ELF-1 (cell line): ENCODE results near the gene FBXL14.
"Not testable (repeated sequence)": the region's sequence is repeated elsewhere in the genome, so short reads cannot be mapped to it uniquely, and the experiment has no call there.

Source experiments
- DNase-seq: peaks from one replicate; pipeline ENCODE4 v3.0.0-alpha.2; 2016; ENCODE audit warnings: low read depth, low spot score

The FBXL14 gene

GRCh38 chr12:1573960-1574864 lies 20.2 kb downstream of the FBXL14 start:
- DNase-seq = no peak

DNA sequence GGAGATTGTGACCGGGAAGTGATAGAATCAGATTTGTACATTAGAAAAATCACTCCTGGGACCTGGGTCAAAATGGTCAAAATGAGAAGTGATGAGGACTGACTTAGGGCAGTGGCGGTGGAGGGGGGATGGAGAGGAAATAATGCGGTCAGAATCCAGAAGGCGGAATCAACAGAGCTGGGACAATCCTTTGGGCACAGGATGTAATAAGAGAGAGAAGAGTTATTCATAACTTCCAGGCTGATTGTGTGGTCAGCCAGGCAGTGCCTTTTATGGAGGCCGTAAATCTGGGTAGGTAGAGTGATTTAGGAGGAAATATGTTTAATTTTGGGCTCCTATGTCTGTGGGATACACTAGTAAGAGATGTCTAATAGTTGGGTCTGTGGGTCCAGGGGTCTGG lies 21.6 kb downstream of the FBXL14 start:
- DNase-seq = no peak

GRCh38 chr12:1567852-1568251 lies 26.5 kb downstream of the FBXL14 start:
- DNase-seq = no peak

- DNase-seq = peak; percentile 77
Observed at GRCh38 chr12:1566449-1567135, 27.8 kb downstream of the FBXL14 start.

GRCh38 chr12:1565172-1565571 lies 29.2 kb downstream of the FBXL14 start:
- DNase-seq = no peak

GRCh38 chr12:1564067-1564466 lies 30.3 kb downstream of the FBXL14 start:
- DNase-seq = no peak

DNA sequence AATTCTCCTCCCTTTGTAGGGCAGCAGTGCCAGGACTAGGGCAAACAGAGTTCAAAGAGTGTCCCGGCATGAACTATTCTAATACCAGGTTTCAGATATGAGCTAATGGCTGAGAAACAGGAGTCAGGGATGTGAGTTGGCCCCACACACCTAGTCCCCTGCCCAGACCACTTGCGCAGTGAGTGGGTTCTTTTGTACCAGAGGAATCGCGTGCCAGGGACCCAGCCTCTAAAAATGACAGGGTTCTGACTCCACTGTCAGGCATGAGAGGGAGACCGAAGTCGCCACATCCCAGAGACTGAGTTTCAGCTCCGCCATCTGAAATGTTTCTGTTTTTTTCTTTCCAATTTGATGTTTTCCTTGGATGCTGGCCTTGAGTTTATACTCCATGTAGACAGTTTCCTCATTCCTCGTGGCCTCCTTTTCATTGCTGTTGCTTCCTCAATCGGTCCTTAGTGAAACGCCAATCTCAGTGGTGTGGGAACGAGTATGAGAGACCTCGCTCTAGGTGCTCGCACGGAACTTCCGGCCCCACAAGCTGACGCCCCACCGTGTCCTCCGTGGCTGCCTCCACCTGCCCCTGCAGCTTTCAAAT lies 31.5 kb downstream of the FBXL14 start:
- no peak for DNase-seq

- DNase-seq = no peak
Observed at GRCh38 chr12:1560704-1561103, 33.7 kb downstream of the FBXL14 start.

GRCh38 chr12:1559676-1560091 lies 34.7 kb downstream of the FBXL14 start:
- DNase-seq = no peak

- not testable (repeated sequence) for DNase-seq
Observed at GRCh38 chr12:1558108-1558507, 36.3 kb downstream of the FBXL14 start.

DNA sequence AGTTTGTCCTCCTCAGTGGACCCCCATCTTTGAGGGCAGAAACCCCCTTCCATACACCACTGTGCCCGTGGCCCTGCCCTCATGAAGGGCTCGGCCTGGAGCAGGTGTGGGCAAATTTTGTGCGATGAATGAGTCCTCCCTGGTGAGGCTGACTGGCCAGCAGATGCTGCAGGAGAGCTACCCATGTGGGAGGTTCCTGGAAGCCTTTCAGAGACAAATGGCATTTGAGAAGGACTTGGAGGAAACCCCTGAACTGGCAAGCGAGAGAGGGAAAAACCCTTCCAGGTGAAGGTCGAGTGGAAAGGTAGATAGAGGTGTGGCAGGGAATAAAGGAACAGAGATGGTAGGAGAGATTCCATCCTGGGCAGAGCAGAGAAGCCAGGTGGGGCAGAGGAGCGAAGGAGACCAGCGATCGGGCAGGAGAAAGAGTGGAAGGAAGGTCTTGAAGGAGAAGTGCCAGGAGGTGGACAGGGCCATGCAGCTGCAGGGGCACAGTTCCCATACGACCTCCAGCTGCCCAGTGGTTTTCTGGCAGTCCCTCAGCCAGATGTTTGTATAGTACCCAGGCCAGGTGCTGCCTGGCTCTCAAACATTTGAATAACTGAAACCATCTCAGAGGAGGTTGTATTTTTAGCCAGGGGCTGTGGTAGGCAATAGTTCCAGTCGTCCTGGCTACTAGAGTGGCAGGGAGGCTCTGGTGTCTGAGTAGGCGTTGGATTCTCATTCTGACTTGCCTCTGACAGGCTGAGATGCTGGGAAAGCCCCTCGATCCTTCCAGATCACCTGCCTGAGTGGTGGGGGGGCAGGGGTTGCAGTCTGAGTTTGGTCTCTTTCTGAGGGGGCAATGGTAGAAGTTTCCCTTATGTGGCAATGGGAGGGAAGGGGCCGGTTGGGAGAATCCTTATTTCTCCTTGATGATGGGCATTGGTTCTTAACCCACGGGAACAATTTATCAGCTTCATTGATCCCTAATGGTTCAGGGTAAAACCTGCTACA lies 40.1 kb downstream of the FBXL14 start:
- DNase-seq = no peak

DNA sequence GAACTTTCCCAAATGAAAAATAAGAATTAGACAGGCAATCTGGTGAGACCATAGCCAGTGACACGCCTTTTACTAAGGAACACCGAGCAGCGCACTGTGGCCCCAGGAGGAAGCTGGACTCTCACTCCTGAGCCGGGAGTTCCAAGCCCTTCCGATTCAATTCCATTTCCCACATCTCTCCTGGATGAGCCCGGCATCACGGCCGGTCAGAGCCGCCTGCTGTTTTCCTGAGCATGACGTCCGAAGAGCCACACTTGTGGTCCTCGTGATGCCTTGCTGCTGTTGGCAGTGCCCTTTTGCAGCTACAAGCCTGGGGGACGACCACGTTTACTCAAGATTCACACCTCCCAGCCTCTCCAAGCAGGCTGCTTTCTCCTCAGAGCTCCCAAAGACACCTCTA lies 40.8 kb downstream of the FBXL14 start:
- DNase-seq = no peak

DNA sequence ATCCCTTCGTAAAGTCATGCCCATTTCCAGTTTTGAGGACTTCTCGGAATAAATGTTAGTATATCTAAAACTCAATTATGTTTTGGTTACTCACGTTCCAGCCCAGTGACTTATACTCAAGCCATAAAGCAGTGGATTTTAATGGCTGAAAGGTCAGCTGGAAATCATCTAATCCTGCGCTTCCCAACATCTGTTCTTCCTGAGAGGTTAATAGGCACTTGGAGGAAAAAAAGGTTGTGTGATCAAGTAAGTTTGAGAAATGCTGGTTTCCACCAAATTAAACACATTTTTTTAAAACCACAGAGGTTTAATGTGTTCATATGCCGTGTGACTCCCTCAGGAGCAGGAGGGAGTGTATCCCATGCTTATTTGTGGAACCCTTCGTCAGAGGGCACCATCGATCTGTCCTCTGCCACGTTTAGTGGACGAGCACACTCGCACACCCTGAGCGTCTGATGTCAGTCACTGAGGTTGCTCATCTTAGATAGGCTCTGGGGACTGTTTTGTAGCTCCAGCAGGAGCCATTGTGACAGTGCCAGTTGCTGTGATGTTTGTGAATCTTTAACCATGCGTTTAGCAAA lies 41.4 kb downstream of the FBXL14 start:
- no peak for DNase-seq

GRCh38 chr12:1552171-1552570 lies 42.2 kb downstream of the FBXL14 start:
- no peak for DNase-seq

- no peak for DNase-seq
Observed at GRCh38 chr12:1551496-1551895, 42.9 kb downstream of the FBXL14 start.

DNA sequence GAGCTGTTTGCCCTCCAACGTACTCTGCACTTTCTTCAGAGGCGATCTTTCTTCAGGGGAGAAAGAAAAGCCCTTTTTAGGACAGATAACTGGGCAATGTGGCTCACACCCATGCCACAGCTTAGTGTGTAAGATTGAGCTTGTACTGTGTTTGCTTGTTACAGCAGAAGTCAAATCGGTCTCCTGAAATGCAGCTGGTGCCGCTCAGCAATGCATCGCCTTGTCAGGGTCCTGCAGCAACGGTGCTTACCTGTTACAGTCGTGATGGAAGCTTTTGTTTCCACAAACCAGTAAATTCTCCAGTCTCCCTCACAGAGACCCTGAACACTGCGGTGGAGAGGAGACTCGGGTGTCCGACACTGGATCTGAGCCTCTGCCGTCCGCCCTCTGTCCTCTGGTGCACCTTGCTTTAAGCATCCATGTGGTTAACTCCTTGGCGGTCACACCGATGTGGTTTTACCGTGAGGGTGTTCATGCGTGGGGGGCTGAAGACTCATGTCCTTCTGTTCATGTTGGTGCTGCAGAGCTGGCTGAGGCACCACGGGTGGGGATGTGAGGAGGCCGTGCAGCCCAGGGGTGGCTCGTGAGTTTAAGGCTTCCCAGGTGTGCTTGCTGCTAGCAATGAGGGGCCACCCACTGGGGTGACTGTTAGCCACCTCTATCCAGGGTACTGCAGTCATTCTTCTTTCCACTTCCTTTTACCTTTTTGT lies 47.3 kb downstream of the FBXL14 start:
- no peak for DNase-seq

DNA sequence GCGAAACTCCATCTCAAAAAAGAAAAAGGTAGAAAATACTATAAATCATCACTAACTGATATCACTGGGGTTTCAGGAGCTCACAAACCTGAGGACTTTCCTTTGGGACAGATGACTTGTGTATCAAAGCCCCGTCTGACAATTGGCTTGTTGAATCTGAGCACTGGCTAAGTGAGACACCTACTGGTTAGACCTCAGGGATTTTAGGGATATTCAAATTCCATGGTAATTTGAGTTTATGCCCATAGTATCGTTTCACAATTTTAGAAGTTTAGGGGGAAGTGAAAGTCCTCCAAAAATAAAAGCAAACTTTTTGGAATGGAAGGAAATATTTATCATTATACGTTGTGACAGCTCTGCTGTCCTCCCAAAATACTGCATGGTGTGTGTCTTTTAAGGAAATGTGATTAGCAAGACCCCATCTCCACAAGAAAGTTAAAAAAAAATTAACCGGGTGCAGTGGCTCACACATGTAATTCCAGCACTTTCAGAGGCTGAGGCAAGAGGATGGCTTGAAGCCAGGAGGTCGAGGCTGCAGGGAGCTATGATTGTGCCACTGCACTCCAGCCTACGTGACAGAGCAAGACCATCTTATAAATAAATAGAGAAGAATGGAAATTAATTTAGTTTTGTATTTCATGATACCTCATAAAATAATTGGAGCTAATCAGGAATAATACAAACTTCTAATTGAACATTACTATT lies 49.2 kb downstream of the FBXL14 start:
- no peak for DNase-seq

DNA sequence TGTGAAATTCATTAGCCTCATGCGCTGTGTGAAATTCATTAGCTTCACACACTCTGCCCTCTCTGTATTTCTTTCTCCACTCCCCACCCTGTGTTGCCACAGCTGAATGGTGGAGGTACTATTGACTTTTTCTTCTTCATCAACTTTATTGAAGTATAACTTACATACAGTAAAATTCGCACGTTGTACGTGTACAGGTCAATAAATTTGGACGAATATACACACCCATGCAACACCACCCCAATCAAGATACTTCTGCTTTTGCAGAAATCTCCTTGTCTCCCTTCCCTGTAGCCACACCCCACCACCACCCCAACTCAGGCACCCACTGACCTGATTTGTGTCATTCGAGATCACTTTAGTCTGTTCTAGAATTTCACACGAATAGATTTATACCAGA lies 51.8 kb downstream of the FBXL14 start:
- no peak for DNase-seq

DNA sequence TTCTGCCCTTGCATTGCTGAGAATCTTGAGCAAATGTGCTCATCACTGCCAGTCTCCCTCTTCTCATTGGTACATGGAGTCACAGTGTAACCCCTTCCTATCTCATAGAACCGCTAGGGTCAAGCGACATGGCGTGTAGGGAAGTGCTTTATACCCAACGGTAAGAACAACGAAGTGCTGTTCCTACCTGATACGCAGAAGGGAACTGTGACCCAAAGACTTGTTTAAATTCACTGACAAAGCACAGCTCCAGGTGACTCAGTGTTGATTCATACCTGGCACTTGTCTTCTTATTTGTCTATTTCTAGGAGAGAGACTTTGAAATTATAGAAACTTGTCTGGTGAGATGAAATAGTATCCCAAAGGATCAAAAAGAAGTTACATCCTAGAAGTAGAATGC lies 53.7 kb downstream of the FBXL14 start:
- no peak for DNase-seq

DNA sequence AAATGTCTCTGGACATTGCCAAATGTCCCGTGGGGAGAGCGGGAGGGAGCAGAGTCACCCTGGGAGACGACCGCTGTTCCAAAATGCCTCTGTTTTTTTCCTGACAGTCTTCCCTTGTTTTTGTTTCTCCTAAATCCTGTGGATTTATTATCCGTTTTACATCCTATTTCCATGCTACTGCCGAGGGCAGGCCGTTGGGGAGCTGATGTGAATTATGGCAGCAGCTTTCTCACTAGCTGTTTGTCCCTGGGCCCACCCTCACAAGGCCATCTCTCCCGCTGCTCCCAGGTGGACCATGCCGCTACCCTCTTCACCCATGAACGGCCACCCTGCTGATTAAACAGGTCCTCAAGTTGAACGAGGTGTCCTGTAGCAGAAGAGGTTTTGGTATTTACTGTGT lies 55.2 kb downstream of the FBXL14 start:
- DNase-seq = no peak
